NCI-H2029 treated with DMSO at 0.1 percent for 48 hours (cell line): ENCODE data around the gene NPIPA1.
"Not testable (repeated sequence)": the region's sequence is repeated elsewhere in the genome, so short reads cannot be mapped to it uniquely, and the experiment has no call there.

ENCODE experiments used
- DNase-seq: peaks from one replicate; lab custom pipeline; 2025; lab: John Stamatoyannopoulos, UW

Gene NPIPA1

GRCh38 chr16:14976971-14977736 lies 39.9 kb downstream of the NPIPA1 start:
- DNase-seq, result not testable (repeated sequence)

- not testable (repeated sequence) for DNase-seq
These were observed 41.0 kb downstream of the NPIPA1 start for GRCh38 chr16:14978281-14978680.

- DNase-seq, result not testable (repeated sequence)
These were observed 41.7 kb downstream of the NPIPA1 start for GRCh38 chr16:14978908-14979307.

- not testable (repeated sequence) for DNase-seq
These were observed 44.0 kb downstream of the NPIPA1 start for GRCh38 chr16:14981234-14981633.

- not testable (repeated sequence) for DNase-seq
These were observed 45.3 kb downstream of the NPIPA1 start for GRCh38 chr16:14982521-14982920.

GRCh38 chr16:14988092-14988491 lies 50.8 kb downstream of the NPIPA1 start:
- DNase-seq, result not testable (repeated sequence)

GRCh38 chr16:14988661-14989191 lies 51.5 kb downstream of the NPIPA1 start:
- DNase-seq, result not testable (repeated sequence)

GRCh38 chr16:14989291-14990281 lies 52.3 kb downstream of the NPIPA1 start:
- not testable (repeated sequence) for DNase-seq

GRCh38 chr16:14993277-14994151 lies 56.3 kb downstream of the NPIPA1 start:
- DNase-seq, result not testable (repeated sequence)

- DNase-seq, result not testable (repeated sequence)
These were observed 59.5 kb downstream of the NPIPA1 start for GRCh38 chr16:14996702-14997101.

- not testable (repeated sequence) for DNase-seq
These were observed 61.1 kb downstream of the NPIPA1 start for GRCh38 chr16:14998300-14998699.

GRCh38 chr16:14999845-15000244 lies 62.6 kb downstream of the NPIPA1 start:
- DNase-seq, result not testable (repeated sequence)
